HG02588 (cell line): ENCODE measurements around the gene MCCC1.
"Not testable (repeated sequence)": the region's sequence is repeated elsewhere in the genome, so short reads cannot be mapped to it uniquely, and the experiment has no call there.

Source experiments
- ATAC-seq: cut with Tn5 transposase; IDR thresholded peaks from one replicate; pipeline ENCODE4 v1.9.1; 2021; ENCODE audit warnings: mild to moderate bottlenecking, moderate library complexity; ENCODE audit not compliant: unreplicated experiment

Gene MCCC1

GRCh38 chr3:183058351-183058750 is 40.9 kb downstream of the MCCC1 start:
- ATAC-seq: no peak

DNA sequence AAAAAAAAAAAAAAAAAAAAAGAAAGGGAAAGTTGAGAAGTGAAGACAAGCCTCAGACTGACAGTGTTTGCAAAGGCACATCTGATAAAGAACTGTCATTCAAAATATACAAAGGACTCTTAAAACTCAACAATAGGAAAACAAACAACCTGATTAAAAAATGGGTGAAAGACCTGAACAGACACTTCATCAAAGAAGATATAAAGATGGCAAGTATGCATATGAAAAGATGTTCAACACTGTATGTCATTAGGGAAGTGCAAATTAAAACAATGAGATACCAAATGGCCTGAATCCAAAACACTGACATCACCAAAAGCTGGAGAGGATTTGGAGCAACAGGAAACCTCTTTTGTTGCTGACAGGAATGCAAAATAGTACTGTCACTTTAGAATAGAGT is 48.6 kb downstream of the MCCC1 start:
- no peak for ATAC-seq

GRCh38 chr3:183046883-183047282 is 52.4 kb downstream of the MCCC1 start:
- ATAC-seq: no peak

DNA sequence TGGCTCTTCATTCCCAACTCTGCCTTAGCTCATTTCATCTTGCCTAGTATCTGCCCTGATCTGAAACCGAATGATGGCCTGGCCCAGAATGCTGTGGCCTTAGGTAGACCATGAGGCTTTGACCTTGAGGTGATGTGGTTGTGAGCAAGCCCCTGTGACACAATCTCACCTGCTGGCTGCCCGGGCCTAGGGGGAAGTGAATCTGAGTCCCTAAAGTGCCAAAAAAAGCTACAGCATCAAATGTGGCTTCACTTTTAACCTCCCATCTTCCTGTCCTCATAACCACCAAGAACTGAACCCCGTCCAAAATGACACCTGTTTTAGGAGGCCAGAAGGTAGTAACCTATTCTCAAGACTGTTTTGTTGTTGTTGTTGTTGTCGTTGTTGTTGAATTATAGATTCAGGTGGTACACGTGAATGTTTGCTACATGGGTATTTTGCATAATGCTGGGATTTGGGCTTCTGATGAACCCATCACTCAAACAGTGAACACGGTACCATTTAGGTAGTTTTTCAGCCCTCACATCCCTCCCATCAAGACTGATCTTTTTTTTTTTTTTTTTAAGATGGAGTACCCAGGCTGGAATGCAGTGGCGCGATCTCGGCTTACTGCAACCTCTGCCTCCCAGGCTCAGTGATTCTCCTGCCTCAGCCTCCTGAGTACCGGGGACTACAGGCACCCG is 54.6 kb downstream of the MCCC1 start:
- ATAC-seq: peak; percentile 98

GRCh38 chr3:183038757-183039156 is 60.5 kb downstream of the MCCC1 start:
- ATAC-seq: no peak

- ATAC-seq: no peak
These were observed 61.1 kb downstream of the MCCC1 start for GRCh38 chr3:183038221-183038620.

- ATAC-seq: no peak
These were observed 65.5 kb downstream of the MCCC1 start for GRCh38 chr3:183033746-183034145.

GRCh38 chr3:183032880-183033555 is 66.3 kb downstream of the MCCC1 start:
- no peak for ATAC-seq

DNA sequence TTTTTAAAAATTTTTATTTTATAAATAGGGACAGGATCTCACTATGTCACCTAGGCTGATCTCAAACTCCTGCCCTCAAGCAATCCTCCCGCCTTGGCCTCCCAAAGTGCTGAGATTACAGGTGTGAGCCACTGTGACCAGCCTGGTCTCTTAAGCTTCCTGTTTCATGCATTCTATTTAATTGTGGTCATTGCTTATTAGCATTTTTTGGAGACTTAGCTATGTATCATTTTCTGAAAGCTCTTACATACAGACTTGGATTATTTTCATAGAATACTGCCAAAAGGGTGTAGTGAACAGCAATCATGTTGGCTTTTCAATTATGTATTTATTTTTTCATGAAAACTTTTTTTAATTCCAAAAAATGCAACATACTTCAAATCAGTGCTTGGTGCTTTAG is 67.5 kb downstream of the MCCC1 start:
- ATAC-seq: no peak

- no peak for ATAC-seq
These were observed 70.9 kb downstream of the MCCC1 start for GRCh38 chr3:183028416-183028815.

DNA sequence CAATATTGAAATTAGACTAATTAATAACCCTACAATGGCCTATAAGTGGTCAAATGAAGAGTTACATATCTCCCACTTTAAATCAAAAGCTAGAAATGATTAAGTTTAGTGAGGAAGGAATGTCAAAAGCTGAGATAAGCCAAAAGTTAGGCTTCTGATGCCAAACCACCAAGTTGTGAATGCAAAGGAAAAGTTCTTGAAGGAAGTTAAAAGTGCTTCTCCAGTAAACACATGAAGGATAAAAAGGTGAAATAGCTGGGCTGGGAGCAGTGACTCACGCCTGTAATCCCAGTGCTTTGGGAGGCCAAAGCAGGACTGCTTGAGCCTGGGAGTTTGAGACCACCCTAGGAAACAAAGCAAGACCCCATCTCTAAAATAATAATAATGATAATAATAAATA is 72.0 kb downstream of the MCCC1 start:
- no peak for ATAC-seq

DNA sequence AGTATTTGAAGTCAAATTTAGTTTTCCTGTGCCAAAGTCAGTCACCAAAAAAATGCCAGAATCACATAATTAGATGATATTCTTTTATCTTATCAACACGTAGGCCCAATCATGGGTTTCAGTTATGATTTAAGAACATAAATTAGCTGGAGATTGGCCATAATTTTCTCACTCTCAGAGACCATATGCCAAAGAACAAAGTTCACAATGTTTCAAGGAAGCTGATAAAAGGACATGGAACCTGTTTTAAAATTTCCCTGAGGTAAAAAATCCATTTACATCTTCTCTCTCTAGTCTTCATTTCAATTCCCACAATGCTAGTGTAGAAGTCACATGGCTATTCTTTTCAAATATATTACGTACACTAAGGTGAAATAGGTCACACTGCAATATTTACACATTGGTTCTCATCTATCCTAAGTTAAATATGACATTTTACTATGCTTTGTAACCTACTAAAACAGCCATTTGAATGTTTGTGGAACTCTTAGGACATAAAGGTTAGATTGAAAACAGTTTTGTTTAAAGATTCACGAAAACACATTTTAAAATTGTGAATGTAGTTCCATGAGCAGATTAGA is 76.3 kb downstream of the MCCC1 start:
- ATAC-seq: no peak

DNA sequence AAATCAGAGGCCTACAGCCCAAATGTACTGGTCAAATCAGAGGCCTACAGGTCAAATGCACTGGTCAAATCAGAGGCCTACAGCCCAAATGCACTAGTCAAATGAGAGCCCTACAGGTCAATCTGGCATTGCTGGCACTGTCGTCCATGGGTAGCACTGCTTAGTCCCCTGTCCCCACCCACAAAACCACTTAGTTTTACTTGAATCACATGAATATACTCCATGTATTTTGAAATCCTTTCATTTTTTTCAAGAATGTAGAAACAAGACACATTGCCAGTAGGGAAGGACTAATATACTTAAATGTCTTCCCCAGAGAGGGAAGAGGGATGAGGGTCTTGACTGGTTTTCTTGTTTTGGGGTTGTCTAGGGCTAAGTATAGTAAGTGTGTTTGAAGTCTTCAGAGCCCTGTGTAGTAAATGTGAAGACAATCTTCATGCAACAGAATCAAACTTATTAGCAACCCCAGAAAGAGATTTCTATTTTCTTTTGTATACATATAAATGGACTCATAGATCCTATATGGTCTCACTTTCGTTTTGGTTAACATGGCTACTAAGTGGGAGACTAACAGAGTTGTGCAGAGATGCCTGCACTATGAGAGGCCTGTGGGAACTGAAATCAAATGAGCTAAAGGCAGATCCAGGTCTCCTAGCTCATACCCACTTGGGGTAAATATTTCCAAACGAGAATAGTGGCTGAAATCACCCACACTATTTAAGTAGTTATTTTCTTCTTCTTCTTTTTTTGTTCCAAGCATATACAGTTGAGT is 80.7 kb downstream of the MCCC1 start:
- ATAC-seq: no peak

DNA sequence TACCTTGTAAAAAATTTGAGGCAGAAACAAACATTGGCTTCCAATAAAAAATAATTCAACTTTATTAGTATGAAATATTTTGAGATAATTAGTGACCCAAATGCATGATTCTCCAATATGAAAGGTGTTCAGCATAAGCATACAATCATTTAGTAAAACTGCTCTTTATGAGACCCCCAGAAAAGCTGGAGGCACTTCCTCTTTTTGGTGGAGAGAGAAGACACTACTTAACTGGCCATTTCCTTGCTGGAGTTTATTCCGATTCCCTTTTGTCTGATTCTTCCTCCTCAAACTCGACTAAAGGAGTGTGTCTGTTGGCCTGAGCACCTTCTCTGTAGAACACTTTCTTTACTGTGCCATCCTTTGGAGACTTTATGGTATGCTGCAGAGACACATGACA is 84.1 kb downstream of the MCCC1 start:
- no peak for ATAC-seq

DNA sequence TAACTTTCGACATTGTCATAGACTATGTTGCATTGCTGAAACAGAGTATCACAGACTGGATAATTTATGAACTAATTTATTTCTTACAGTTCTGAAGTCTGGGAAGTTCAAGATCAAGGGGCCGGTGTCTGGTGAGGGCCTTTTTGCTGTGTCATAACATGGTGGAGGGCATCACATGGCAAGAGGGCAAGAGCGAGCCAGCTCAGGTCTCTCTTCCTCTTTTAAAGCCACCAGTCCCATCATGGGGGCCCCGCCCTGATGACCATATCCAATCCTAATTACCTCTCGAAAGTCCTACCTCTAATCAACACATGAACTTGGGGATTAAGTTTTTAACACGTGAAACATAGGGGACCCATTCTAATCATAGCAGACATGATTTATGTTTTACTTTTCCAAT is 85.4 kb downstream of the MCCC1 start:
- no peak for ATAC-seq

DNA sequence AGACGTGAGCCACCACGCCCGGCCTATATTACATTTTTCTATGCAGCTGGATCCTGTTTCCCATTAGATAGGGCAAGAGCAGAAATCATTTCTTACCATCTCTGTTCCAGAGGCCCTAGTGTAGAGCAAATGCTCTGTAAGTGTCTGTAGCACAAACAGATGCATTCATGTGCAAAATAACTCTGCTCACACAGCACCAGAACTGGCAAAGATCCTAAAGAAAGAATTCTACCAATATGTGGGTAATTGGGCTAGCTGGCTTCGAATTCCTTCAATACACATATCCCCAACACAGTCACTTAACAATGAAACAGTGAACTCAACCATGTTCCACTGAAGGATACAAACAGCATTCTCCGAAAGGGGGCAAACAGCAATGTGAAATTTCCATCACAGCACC is 86.2 kb downstream of the MCCC1 start:
- ATAC-seq: no peak

GRCh38 chr3:183008800-183009199 is 90.5 kb downstream of the MCCC1 start:
- ATAC-seq: no peak

DNA sequence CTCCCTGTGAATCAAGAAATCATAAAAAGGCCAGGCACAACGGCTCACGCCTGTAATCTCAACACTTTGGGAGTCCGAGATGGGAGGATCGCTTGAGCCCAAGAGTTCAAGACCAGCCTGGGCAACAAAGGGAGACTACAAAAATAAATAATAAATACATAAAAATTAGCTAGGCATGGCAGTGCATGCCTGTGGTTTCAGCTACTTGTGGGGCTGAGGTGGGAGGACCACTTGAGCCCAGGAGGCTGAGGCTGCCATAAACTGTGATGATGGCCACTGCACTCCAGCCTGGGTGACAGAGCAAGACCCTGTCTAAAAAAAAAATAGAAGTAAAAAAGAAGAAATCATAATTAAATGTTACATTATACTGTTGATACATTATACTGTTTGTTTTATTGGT is 91.0 kb downstream of the MCCC1 start:
- no peak for ATAC-seq

DNA sequence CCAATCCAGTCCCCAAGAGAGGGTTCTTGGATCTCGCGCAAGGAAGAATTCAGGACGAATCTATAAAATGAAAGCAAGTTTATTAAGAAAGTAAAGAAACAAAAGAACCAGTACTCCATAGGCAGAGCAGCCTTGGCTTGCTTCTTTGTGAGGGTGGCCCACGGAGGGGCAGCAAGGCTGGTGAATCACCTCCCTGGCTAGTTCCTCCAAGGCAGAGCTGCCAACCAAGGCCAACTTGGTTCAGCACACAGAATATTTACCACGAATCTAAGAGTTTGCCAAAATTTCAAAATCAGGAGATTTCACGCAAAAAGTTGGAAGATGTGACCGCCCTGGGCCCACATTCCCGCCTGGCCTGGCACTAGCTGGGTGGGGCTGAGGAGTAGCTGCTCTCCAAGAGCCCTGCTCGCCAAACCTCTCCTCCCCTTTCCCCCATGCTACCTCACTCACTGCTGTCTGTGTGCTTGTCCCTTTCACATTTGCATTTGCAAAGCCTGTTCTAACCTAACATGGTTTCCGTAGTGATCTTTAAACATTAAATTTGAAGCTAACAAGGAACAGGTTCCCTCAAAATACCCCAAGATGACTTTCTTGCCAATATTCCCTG is 92.8 kb downstream of the MCCC1 start:
- no peak for ATAC-seq

- ATAC-seq: no peak
These were observed 99.5 kb downstream of the MCCC1 start for GRCh38 chr3:182999767-183000166.

- not testable (repeated sequence) for ATAC-seq
These were observed 105.7 kb downstream of the MCCC1 start for GRCh38 chr3:182993486-182994201.
